CD1c-positive myeloid dendritic cell (primary cell): ENCODE data around the gene TANGO2.

Experiments used
- DNase-seq: peaks from one replicate; pipeline ENCODE4 v3.0.0-alpha.2; 2016; ENCODE audit errors: extremely low spot score

Gene TANGO2

GRCh38 chr22:19996694-19997384 lies 24.1 kb upstream of the TANGO2 start:
- DNase-seq = no peak

- DNase-seq = no peak
These were observed 23.2 kb upstream of the TANGO2 start for GRCh38 chr22:19997561-19998231.

GRCh38 chr22:19998232-19998951 lies 22.5 kb upstream of the TANGO2 start:
- no peak for DNase-seq

- DNase-seq = no peak
These were observed 21.7 kb upstream of the TANGO2 start for GRCh38 chr22:19998991-19999820.

- no peak for DNase-seq
These were observed 20.4 kb upstream of the TANGO2 start for GRCh38 chr22:20000246-20001081.

- DNase-seq = no peak
These were observed 19.8 kb upstream of the TANGO2 start for GRCh38 chr22:20001082-20001638.

GRCh38 chr22:20002128-20002527 lies 18.8 kb upstream of the TANGO2 start:
- DNase-seq = no peak

GRCh38 chr22:20002636-20003035 lies 18.3 kb upstream of the TANGO2 start:
- no peak for DNase-seq

GRCh38 chr22:20003304-20003703 lies 17.6 kb upstream of the TANGO2 start:
- no peak for DNase-seq

GRCh38 chr22:20004464-20004863 lies 16.4 kb upstream of the TANGO2 start:
- DNase-seq = no peak

- no peak for DNase-seq
These were observed 12.5 kb upstream of the TANGO2 start for GRCh38 chr22:20008221-20008995.

GRCh38 chr22:20009018-20009491 lies 11.9 kb upstream of the TANGO2 start:
- no peak for DNase-seq

GRCh38 chr22:20009582-20010306 lies 11.2 kb upstream of the TANGO2 start:
- no peak for DNase-seq

- no peak for DNase-seq
These were observed 10.4 kb upstream of the TANGO2 start for GRCh38 chr22:20010307-20011122.

- DNase-seq = no peak
These were observed 9.6 kb upstream of the TANGO2 start for GRCh38 chr22:20011123-20011992.

- no peak for DNase-seq
These were observed 8.7 kb upstream of the TANGO2 start for GRCh38 chr22:20011993-20012740.
